CD14-positive monocyte (primary cell): Measurements from ENCODE around the gene TNNT3. TPM values are rescaled to one million over a fixed set of nuclear protein-coding genes. Genes with fewer than 3 reads are reported as not detected.

Source experiments
- DNase-seq, 3 donors: peaks; one replicate each; pipeline ENCODE4 v3.0.0-alpha.2; 2011 to 2022
- H2AFZ ChIP-seq: 2 replicates; pipeline ENCODE4 v1.6.0; 2012; ENCODE audit warnings: mild to moderate bottlenecking, low read depth, low read length, inconsistent platforms; ENCODE audit not compliant: insufficient read depth, poor library complexity, severe bottlenecking
- H3K27ac ChIP-seq, 2 donors: 1 replicate in 1 of 2; 2 replicates in 1 of 2; pipeline ENCODE4 v1.5.1; 2012 to 2013; ENCODE audit warnings: low read length in 2 of 2, control low read depth in 1 of 2, inconsistent platforms in 1 of 2, low read depth in 1 of 2, mild to moderate bottlenecking in 1 of 2
- H3K27me3 ChIP-seq, 2 donors: one replicate each; pipeline versions ENCODE4 v1.6.0 to v1.6.1; 2011 to 2013; ENCODE audit warnings: low read length in 2 of 2; ENCODE audit not compliant: control insufficient read depth in 2 of 2, insufficient read depth in 2 of 2
- H3K36me3 ChIP-seq, 2 donors: replicated peaks in 1 of 2; 1 replicate in 1 of 2; 2 replicates in 1 of 2; pipeline versions ENCODE4 v1.5.1 to v1.6.1; 2012 to 2013; ENCODE audit warnings: low read length in 2 of 2, control low read depth in 1 of 2, inconsistent platforms in 1 of 2, mild to moderate bottlenecking in 1 of 2; ENCODE audit not compliant: insufficient read depth in 2 of 2, control insufficient read depth in 1 of 2
- H3K4me1 ChIP-seq, 2 donors: 1 replicate in 1 of 2; 2 replicates in 1 of 2; pipeline versions ENCODE4 v1.5.1 to v1.6.1; 2012 to 2013; ENCODE audit warnings: low read length in 2 of 2, control low read depth in 1 of 2, inconsistent platforms in 1 of 2, mild to moderate bottlenecking in 1 of 2, moderate library complexity in 1 of 2; ENCODE audit not compliant: insufficient read depth in 2 of 2, control insufficient read depth in 1 of 2
- H3K4me2 ChIP-seq: replicated peaks from 2 replicates; pipeline ENCODE3; 2012; ENCODE audit warnings: low read length, moderate library complexity, mild to moderate bottlenecking; ENCODE audit not compliant: poor library complexity, severe bottlenecking; ENCODE audit errors: extremely low read depth
- H3K4me3 ChIP-seq, 3 experiments: fragments of 200-600 bp in 1 of 3; sonication (generic) in 1 of 3; replicated peaks in 1 of 3; 1 replicate in 2 of 3; 2 replicates in 1 of 3; pipeline ENCODE4 v1.5.1; 2011 to 2013; ENCODE audit warnings: low read length in 3 of 3, mild to moderate bottlenecking in 3 of 3, control low read depth in 2 of 3, low read depth in 2 of 3, inconsistent platforms in 1 of 3, moderate library complexity in 1 of 3
- H3K79me2 ChIP-seq: 2 replicates; pipeline ENCODE4 v1.6.0; 2012; ENCODE audit warnings: mild to moderate bottlenecking, control low read depth, inconsistent platforms, low read length, moderate library complexity; ENCODE audit not compliant: insufficient read depth
- H3K9ac ChIP-seq: 2 replicates; pipeline ENCODE4 v1.6.0; 2017; ENCODE audit warnings: low read length, mild to moderate bottlenecking; ENCODE audit not compliant: insufficient read depth, poor library complexity, severe bottlenecking
- H3K9me3 ChIP-seq, 2 donors: replicated peaks in 1 of 2; 1 replicate in 1 of 2; 2 replicates in 1 of 2; pipeline versions ENCODE4 v1.5.1 to v1.6.1; 2012 to 2013; ENCODE audit warnings: low read length in 2 of 2, control low read depth in 1 of 2; ENCODE audit not compliant: control insufficient read depth in 1 of 2, insufficient read depth in 1 of 2
- H4K20me1 ChIP-seq: 2 replicates; pipeline ENCODE4 v1.6.0; 2012; ENCODE audit warnings: mild to moderate bottlenecking, low read length, control low read depth, moderate library complexity; ENCODE audit not compliant: insufficient read depth
- H3K27ac Mint-ChIP-seq, 7 donors: one replicate each; pipeline ENCODE4 v1.8.0; 2020; ENCODE audit warnings: mild to moderate bottlenecking in 7 of 7, mixed read lengths in 7 of 7, moderate library complexity in 6 of 7, inconsistent platforms in 2 of 7
- H3K27me3 Mint-ChIP-seq, 3 donors: one replicate each; pipeline ENCODE4 v1.8.0; 2021 to 2022; ENCODE audit warnings: low read depth in 3 of 3, mild to moderate bottlenecking in 3 of 3, mixed read lengths in 3 of 3, moderate library complexity in 3 of 3, inconsistent platforms in 1 of 3
- H3K36me3 Mint-ChIP-seq, 2 donors: one replicate each; pipeline ENCODE4 v1.8.0; 2020; ENCODE audit warnings: mixed read lengths in 2 of 2, inconsistent platforms in 1 of 2, mild to moderate bottlenecking in 1 of 2
- H3K4me1 Mint-ChIP-seq: one replicate; pipeline ENCODE4 v1.8.0; 2020; ENCODE audit warnings: mild to moderate bottlenecking, mixed read lengths
- H3K4me3 Mint-ChIP-seq, 2 donors: one replicate each; pipeline ENCODE4 v1.8.0; 2020; ENCODE audit warnings: mild to moderate bottlenecking in 2 of 2, mixed read lengths in 2 of 2, moderate library complexity in 1 of 2
- H3K9me3 Mint-ChIP-seq, 7 donors: one replicate each; pipeline ENCODE4 v1.8.0; 2020 to 2022; ENCODE audit warnings: mixed read lengths in 7 of 7, mild to moderate bottlenecking in 6 of 7, moderate library complexity in 6 of 7, inconsistent platforms in 2 of 7
- WGBS: methylation state at CpG from one replicate; pipeline ENCODE4 v1.1.5; 2013; ENCODE audit warnings: missing lambda C conversion rate; ENCODE audit not compliant: insufficient coverage; 5-methylcytosine and 5-hydroxymethylcytosine counted together
- intact Hi-C, 2 donors: fragments of 100-400 bp; cut with micrococcal nuclease; formaldehyde crosslinking; loops; one replicate each; pipeline versions ENCODE4 v1.15.0 to v1.15.1; 2023
- polyA plus RNA-seq, 3 donors: library from polyadenylated mRNA; depleted of rRNA in 1 of 3; unstranded in 2 of 3; stranded (reverse) in 1 of 3; fragments of 300-500 nt in 2 of 3; fragments of >200 nt in 1 of 3; fragmentation: Illumina TruSeq in 2 of 3; gene quantifications; 1 replicate in 2 of 3; 2 replicates in 1 of 3; pipeline ENCODE4 v1.2.3, GENCODE V29; 2012 to 2021
- TF ChIP-seq, protein P1 (sequence below): fragments of 200-600 bp; IDR thresholded peaks from one replicate; pipeline ENCODE4 v1.8.0; 2022; ENCODE audit warnings: antibody characterized with exemption, mild to moderate bottlenecking

TNNT3 gene
- polyA plus RNA-seq, 3 donors, result 1.4 TPM; not detected in 2

DNA sequence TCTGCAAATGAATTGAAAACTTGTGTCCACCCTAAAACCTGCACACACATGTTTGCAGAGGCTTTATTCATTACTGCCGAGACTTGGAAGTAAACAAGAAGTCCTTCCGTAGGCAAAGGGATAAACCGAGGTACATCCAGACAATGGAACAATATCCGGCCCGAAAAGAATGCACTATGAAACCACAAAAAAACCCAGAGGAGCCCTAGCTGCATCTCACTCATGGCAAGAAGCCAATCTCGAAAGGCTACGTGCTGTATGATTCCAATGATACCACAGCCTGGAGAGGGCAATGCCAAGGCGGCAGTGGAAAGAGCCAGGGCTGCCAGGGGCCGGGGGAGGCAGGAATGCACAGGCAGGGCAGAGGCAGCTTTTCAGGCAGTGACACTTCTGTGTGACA, 24.5 kb downstream of the TNNT3 start:
- H3K27ac ChIP-seq, result no peak overlapping the region
- Mint-ChIP-seq H3K9me3 (no peaks in the 10 kb centered on the region), H3K27ac (no peak overlapping the region), H3K4me1 (peaks cover 3% of the 10 kb centered on the region), H3K36me3 (no peaks in the 10 kb centered on the region), H3K4me3 (no peak overlapping the region), H3K27me3 (peaks cover 0 to 2% (median 1%) of the 10 kb centered on the region in 3 donors)
- H3K36me3 ChIP-seq, result no peaks in the 10 kb centered on the region
- no peaks in the 10 kb centered on the region for H3K79me2 ChIP-seq
- no peaks in the 10 kb centered on the region for H4K20me1 ChIP-seq
- peaks cover 0 to 1% of the 10 kb centered on the region in 2 donors for H3K27me3 ChIP-seq
- no peak overlapping the region for H3K9ac ChIP-seq
- TF ChIP-seq, protein P1, sequence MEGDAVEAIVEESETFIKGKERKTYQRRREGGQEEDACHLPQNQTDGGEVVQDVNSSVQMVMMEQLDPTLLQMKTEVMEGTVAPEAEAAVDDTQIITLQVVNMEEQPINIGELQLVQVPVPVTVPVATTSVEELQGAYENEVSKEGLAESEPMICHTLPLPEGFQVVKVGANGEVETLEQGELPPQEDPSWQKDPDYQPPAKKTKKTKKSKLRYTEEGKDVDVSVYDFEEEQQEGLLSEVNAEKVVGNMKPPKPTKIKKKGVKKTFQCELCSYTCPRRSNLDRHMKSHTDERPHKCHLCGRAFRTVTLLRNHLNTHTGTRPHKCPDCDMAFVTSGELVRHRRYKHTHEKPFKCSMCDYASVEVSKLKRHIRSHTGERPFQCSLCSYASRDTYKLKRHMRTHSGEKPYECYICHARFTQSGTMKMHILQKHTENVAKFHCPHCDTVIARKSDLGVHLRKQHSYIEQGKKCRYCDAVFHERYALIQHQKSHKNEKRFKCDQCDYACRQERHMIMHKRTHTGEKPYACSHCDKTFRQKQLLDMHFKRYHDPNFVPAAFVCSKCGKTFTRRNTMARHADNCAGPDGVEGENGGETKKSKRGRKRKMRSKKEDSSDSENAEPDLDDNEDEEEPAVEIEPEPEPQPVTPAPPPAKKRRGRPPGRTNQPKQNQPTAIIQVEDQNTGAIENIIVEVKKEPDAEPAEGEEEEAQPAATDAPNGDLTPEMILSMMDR, result no peak
- intact Hi-C loops, result no loop called here
- no peak overlapping the region for H3K4me3 ChIP-seq
- no peak for DNase-seq
- no peaks in the 10 kb centered on the region for H3K4me1 ChIP-seq
- no peak overlapping the region for H3K4me2 ChIP-seq
- no peak overlapping the region for H2AFZ ChIP-seq
- no peaks in the 10 kb centered on the region for H3K9me3 ChIP-seq
- WGBS, result 72% methylated on average over 4 of the region's 9 CpGs

DNA sequence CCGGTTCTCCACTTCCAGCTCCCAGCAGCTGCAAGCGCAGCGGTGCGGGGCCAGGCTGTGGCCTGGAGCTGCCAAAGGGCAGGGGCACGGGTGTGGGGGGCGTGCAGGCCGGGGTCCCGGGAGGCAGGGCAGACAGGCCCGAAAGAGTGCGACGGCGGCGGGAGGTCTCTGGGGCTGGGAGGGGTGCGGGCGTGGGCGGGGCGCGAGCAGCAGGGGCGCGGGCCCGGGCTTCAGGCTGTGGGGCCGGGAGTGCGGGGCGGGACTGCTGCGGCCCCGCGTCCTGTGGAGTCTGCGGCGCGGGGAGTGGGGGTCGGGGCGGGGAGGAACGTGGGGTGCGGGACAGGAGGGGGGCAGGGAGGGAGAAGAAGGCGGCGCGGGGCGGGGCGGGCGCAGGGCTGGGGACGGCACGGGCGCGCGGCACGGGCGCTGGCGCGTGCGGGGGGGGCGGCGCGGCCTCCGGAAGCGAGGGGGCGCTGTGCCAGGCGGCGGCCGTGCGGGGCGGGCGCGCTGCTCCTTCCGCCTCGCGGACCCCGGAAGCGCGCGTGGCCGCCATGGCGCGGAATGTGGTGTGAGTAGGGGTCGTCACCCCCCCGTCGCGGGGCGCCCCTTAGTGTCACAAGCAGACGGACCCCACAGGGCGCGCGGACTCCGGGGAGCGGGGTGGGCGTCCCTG, 27.4 kb downstream of the TNNT3 start, which contains the start of gene MRPL23:
TSS of gene MRPL23 (plus strand) at position 521 of the 673 bp plus-strand sequence. CDS start at position 552, 31 bp downstream.
- H3K4me3 Mint-ChIP-seq, result no peak within 1 kb of the TSS
- H3K36me3 Mint-ChIP-seq, result no peaks in the 10 kb centered on the region
- no peaks in the 10 kb centered on the region for H3K27me3 Mint-ChIP-seq
- Histone ChIP-seq H3K79me2 (no peaks in the 10 kb centered on the region), H3K4me2 (no peak within 1 kb of the TSS), H3K4me3 (no peak within 1 kb of the TSS), H3K27ac (no peak within 1 kb of the TSS), H3K27me3 (no peaks in the 10 kb centered on the region), H2AFZ (no peak within 1 kb of the TSS), H3K4me1 (no peaks in the 10 kb centered on the region), H3K9me3 (no peaks in the 10 kb centered on the region), H3K9ac (no peak within 1 kb of the TSS), H4K20me1 (no peaks in the 10 kb centered on the region), H3K36me3 (no peaks in the 10 kb centered on the region)
- intact Hi-C loops, result no loop called here
- no peaks in the 10 kb centered on the region for H3K9me3 Mint-ChIP-seq
- no peaks in the 10 kb centered on the region for H3K4me1 Mint-ChIP-seq
- no peak within 1 kb of the TSS for H3K27ac Mint-ChIP-seq
- no CpG with 5 or more reads among the region's 85 CpGs for WGBS
- TF ChIP-seq, protein P1, result no peak
- DNase-seq, result no peak
